HG02884 (cell line): ENCODE data around the gene PDCD4.
A peak's percentile ranks its signal among the peaks of the same experiment; 100 is the strongest.
"Not testable (repeated sequence)": the region's sequence is repeated elsewhere in the genome, so short reads cannot be mapped to it uniquely, and the experiment has no call there.

Experiments used
- ATAC-seq: cut with Tn5 transposase; IDR thresholded peaks from one replicate; pipeline ENCODE4 v1.9.1; 2021; ENCODE audit warnings: mild to moderate bottlenecking, moderate library complexity; ENCODE audit not compliant: unreplicated experiment

Gene PDCD4

DNA sequence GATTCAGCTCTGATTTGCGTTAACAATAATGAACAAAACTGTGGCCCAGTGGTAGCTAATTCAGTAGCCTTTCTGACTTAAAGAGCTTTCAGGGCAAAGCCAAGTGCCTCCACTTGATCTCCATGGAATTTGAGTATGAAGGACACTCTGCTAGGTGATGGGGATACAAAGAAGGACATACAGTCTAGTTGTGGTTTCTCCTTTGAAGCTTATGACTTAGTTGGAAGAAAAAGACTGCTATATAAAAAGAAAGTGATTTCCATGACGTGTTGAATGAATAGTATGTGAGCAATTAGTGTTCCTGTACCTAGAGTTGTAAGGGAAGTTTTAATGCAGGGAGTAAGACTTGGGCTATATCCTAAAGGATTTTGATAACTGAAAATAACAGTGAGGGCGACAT, 8.3 kb downstream of the PDCD4 start:
- ATAC-seq = no peak

DNA sequence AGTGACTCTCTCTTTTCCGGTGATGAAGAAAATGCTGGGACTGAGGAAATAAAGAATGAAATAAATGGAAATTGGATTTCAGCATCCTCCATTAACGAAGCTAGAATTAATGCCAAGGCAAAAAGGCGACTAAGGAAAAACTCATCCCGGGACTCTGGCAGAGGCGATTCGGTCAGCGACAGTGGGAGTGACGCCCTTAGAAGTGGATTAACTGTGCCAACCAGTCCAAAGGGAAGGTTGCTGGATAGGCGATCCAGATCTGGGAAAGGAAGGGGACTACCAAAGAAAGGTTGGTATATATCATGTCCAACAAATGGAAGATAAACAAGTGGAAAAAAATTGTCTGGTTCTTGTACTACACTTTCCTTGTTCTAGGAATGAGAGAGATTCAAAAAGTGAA, 9.5 kb downstream of the PDCD4 start:
- ATAC-seq = no peak

DNA sequence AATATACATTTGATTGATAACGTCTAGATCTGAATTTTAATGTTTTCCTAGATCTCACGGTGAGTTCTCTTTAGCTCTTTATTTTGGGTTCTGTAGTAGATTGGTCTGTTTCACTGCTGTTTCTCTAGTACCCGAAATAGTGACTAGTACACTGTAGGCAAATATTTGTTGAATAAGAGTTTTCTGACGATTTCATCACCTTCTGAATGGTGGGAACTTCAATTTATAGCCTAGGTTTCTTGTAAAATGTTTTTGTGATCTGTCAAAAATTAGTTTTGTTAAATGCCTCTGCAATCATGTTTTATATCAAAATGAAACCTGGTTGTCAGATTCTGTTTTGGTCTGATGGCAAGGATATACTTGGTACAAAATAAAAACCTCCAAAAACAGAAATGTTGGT, 10.2 kb downstream of the PDCD4 start:
- no peak for ATAC-seq

GRCh38 chr10:110883924-110884323, 12.2 kb downstream of the PDCD4 start:
- ATAC-seq = no peak

DNA sequence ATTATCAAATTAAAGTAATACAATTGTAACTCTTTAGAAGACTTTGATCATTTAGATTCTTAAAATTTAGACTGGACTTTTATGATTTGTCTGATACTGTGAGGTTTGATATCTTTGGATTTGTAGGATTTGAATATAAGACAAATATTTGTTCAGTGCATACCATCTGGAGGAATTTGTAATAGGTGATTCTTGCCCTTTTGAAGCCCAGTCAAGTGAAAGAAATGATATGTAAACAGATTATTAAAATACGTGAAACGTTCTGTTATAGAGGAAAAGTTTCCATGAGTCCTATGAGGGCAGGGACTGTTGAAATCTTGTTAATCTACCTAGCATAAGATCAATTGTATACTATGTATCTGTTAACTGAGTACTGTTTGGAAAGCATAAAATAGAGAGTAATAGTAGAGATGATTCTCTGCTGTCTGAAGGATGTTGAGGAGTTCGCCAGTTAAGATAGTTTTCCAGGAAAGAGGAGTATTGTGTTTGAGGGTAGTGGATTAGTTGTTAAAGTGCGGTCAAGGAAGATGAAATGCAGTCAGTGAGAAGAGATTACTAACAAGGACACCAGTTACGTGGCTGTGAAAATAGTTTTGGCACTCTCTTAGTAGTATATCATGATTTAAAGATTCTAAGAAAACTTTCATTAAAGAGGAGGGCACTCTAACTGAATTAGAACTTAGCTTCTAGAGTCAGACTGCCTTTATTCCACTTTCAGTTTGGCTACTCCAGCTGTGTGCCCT, 14.4 kb downstream of the PDCD4 start:
- ATAC-seq = no peak

DNA sequence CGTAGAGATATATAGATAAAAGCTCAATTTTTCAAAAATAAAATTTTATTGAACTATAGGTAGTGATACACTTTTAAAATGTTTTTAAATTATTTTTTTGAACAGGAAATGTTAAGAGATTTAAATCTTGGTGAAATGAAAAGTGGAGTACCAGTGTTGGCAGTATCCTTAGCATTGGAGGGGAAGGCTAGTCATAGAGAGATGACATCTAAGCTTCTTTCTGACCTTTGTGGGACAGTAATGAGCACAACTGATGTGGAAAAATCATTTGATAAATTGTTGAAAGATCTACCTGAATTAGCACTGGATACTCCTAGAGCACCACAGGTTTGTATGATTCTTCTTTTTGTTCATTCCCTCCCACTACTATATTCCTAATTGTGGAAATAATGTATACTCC, 15.8 kb downstream of the PDCD4 start:
- no peak for ATAC-seq

DNA sequence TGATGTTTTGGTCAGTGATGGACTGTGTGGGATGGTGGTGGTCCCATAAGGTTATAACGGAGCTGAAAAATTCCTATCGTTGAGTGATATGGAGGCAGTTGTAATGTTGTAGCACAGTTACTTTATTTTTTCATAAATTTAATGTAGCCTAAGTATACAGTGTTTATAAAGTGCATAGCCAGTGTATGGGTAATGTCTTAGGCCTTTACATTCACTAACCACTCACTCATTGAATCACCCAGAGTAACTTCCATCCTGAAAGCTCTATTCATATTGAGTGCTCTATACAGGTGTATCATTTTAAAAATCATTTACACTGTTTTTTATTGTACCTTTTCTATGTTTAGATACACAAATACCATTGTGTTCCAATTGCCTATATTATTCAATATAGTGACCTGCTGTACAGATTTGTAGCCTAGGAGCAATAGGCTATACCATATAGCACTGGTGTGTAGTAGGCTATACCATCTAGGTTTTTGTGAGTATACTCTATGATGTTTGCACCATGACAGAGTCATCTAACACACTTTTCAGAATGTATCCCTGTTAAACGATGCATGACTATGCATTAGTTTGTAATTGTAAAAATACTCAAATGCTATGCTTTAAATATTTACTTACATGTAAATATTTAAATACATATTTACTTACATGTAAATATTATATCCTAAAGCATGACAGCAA, 21.0 kb downstream of the PDCD4 start:
- no peak for ATAC-seq

- peak; percentile 87 for ATAC-seq
Measured at GRCh38 chr10:110893559-110894179, 21.9 kb downstream of the PDCD4 start.

- ATAC-seq = no peak
Measured at GRCh38 chr10:110897184-110897583, 25.5 kb downstream of the PDCD4 start.

GRCh38 chr10:110898391-110898790, 26.7 kb downstream of the PDCD4 start:
- no peak for ATAC-seq

GRCh38 chr10:110900983-110901382, 29.3 kb downstream of the PDCD4 start:
- ATAC-seq = no peak

GRCh38 chr10:110901954-110902819, 30.5 kb downstream of the PDCD4 start:
- no peak for ATAC-seq

DNA sequence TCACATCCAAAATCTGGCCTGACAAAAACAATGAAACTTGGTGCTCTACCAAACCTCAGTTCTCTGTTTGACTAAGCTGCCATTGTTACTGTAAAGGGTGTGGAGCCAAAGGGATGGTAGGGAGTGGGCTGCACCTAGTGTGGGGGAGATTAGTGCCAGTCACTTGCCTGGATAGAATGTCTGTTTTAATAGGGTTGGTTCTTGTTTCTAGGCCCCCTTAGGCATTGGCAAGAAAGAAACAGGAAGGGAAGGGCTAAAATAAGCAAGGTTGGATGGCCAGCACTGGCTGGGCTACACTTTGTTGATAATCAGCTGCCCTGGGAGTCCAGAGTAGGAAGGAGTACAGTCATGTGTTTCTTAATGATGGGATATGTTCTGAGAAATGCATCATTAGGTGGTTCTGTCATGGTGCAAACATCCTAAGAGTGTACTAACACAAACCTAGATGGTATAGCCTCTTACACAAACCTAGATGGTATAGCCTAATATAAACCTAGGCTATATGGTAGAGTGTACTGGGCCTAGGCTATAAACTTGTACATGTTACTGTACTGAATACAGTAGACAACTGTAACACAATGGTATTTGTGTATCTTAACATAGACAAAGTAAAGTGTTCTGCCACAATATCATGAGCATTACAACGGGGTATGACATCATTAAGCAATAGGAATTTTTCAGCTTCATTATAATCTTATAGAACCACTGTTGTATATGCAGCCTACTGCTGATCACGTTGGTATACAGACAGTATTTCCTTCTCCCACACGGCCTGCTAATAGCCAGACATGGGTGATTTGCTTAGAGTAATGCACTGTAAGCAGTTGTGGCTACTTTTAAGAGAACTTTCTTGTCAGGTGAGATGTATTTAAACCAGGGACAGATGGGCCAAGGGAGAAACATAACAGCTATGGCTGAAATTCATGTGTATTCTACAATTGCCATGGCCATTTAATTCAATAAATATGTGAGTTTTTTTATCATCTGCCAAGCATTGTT, 31.9 kb downstream of the PDCD4 start:
- ATAC-seq = peak; percentile 70

DNA sequence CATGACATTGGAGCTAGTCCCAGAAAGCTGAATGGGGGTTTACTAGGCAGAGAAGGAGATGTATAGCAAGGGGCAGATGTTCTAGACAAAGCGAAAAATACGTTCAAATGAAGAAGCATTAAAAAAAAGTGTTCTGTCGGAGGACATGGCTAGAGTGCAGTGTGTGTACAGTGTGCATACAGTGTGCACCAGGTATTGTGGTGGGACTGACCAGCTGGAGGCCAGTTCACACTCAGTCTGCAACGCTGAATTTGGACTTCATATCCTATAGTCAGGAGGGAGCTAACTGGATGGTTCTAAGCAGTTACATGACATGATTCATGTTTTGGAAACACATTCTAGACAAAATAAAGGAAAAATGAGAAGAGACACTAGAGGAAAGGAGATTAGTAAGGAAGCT, 38.4 kb downstream of the PDCD4 start:
- no peak for ATAC-seq

- ATAC-seq = no peak
Measured at GRCh38 chr10:110912374-110912773, 40.6 kb downstream of the PDCD4 start.

- no peak for ATAC-seq
Measured at GRCh38 chr10:110914431-110914830, 42.7 kb downstream of the PDCD4 start.

GRCh38 chr10:110915035-110915434, 43.3 kb downstream of the PDCD4 start:
- no peak for ATAC-seq

DNA sequence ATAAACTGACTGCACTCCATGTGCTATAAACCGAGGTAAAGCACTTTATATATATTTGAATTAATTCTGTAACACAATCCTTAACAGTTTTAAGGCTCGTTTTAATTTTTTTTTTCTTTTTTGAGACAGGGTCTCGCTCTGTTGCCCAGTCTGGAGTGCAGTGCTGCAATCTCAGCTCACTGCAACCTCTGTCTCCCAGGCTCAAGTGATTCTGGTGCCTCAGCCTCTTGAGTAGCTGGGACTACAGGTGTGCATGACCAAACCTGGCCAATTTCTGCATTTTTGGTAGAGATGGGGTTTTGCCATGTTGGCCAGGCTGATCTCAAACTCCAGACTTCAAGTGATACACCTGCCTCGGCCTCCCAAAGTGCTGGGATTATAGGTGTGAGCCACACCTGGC, 43.9 kb downstream of the PDCD4 start:
- not testable (repeated sequence) for ATAC-seq

DNA sequence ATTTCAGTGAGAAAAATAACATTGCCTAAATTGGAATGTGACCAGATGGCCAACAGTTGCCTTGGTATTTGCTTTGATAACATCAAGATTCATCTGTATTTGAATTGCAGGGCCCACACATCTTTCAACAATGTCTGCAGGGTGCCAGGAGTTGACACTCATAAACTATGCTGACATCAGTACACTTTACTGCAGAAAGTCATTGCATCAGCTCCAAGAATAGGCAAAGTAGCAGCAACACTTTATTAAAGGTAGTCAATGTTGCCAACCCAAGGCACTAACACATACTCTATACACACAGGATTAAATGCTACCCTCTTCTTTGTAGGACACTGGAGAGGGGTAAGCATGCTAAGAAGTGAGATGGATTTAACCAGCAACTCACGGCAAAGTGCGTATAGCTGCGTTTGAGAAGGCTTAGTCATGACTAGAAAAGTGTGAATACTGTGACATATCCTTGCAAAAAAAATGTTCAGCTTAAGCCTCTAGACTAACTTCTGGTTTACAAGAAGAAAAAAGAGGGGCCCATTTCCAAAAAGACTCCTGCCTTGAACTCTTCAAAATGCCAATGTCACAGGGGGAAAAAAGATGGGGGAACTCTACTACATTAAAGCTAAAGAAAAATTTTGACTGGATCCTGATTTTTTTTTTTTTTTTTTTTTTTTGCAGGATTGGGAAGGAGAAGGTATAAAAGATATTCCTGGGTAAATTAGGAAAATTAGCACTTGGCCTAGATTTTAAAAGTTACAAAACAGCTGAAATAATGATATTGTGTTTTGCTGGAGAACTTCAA, 45.0 kb downstream of the PDCD4 start:
- no peak for ATAC-seq
